HG02759 (cell line): ENCODE results near the gene COL18A1.

Experiments used
- ATAC-seq: cut with Tn5 transposase; IDR thresholded peaks from one replicate; pipeline ENCODE4 v1.9.1; 2021; ENCODE audit warnings: mild to moderate bottlenecking, moderate library complexity; ENCODE audit not compliant: unreplicated experiment

The COL18A1 gene

DNA sequence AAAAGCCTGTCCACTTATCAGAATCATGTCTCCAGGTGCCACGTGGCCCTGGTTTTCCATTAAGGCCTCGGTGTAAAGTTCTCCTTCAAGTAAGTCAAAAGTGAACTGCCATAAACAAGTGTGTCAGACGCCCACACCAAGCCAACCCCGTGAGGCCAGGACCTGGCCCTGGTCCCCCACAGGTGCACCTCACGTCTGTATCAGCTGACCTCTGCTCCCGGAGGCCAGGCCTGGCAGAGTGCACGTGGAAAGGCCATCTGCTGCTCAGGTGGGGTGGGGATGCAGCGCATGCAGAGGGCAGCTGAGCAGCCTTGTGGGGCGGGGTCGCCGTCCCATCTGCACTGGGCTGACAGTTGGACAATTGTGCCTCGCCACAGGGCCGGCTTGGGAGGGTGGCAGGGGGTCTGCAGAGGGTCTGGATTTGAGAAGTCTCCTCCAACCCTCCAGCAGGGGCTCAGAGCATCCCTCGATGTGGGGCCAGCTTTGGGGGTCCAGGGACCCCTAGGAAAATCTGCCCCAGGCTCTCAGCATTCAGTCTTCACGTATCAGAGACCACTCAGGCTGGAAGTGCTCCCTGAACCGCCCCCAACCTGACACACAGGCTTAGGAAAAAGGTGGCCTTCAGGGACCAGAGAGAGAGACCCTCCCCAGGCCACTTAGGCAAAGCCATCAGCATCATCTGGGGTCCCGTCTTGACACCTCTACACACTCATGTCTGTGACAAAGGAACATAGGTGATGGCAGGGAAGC lies 134.3 kb downstream of the COL18A1 start:
- ATAC-seq = no peak

DNA sequence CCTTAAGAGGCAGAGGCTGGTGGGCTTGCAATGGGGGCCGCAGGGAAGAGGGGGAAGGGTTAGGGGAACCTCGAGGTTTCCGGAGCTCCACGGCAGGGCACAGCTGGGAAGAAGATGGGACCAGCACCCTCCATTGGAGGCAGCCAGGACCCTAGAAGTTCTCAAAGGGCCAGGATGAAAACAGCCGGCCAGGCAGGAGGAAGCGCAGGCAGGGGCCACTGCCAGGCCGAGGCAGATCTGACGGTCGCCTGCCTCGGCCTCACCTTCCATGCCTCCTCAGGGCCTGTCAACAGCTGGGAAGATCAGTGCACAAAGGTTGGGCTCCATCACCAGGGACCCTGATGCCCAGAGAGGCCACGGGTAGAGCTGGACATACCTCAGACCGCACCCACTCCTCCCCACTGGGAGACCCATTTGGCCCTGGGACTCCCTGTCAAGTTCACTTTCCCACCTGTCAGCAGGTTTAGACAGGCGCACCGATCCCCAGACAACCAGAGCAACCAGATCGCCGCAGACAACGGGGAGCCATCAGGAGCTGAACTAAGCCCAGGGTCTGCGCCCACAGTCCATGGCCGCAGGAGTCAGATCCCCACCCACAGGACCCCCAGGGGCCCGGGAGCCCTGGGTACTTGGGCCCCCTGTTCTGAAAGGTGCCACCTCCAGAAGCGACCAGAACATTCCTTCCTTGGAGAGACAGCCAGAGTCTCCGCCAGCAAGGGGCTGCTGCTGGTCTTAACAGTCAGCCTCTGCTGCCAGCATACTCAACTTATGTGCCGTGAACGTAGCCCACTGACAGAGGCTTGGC lies 135.0 kb downstream of the COL18A1 start:
- no peak for ATAC-seq

DNA sequence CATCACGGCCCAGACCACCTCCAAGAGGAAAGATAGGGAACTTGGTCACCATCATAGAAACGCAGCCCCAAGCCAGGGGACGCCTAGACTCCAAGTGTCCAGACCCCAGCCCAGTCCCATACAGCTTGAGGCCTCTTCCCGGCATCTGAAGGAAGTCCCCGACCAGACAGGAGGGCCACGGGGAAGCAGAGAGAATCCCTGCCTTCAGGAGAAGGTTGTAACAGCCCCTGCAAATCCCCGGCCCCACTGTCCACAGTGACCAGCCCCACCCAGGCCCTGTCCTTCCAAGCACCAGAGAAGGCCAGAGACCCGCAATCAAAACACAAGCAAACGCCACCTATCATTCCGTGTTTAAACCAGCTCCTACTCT lies 135.6 kb downstream of the COL18A1 start:
- ATAC-seq = no peak

DNA sequence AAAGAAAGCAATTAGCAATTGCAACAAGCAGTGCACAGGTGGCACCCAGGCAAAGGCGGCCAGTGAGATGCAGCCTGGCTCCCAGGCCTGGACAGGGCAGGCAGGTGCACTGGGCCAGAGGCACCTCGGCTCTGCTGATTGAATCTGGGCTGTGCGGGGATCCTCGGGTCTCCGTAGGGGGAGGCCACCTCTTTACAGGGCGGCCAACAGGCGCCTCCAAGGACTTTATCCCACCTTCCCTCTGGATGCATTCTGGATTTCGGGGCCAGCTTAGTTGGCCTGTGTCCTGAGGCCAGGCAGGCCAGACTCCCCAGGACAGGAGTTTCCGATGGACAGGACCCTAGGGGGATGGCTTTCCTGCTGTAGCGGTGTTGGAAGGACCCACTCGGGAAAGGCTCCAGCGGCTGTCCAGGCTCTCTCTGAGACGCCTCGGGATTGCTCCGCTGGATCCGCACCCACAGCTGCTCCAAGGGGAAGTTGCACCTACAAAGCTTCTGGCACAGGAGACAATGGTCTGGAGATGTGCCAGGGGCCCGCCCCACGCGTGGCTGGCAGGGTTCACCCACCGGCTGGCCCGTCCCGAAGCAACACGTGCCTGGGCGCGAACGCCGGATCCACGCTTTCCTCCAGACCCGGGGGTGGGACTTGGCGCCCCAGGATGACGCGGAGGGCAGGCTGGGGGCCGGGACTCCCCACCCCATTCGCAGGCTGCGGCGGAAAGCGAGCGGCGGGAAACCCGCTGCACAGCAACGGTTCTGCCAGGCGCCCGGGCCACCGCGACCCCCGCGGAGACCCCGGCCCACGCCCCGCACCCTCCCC lies 136.5 kb downstream of the COL18A1 start:
- peak; percentile 65 for ATAC-seq

DNA sequence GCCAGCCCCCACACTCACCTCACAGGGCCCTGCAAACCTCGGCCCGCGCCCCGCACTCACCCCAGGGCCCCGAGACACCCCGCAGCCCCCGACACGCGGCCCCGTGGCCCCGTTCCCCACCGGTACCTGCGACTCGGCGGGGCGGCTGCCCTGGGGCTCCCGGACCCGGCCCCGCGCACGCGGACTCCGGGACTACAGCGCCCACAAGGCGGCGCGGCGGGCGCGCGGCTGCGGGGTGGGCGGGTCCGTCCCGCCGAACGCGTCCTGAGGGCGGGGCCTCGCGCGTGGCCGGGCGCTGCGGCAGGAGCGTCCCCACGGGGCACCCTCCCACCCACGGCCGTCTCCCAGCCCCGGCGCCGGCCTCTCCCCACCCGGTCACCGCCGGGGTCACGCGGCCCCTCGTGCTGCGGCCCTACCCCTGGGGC lies 137.3 kb downstream of the COL18A1 start, which contains the start of gene SLC19A1:
Gene SLC19A1, minus strand, starts transcription at position 199 of the 425 bp plus-strand sequence. CDS start 4,481 bp downstream, outside the sequence.
- ATAC-seq = peak; percentile 81

DNA sequence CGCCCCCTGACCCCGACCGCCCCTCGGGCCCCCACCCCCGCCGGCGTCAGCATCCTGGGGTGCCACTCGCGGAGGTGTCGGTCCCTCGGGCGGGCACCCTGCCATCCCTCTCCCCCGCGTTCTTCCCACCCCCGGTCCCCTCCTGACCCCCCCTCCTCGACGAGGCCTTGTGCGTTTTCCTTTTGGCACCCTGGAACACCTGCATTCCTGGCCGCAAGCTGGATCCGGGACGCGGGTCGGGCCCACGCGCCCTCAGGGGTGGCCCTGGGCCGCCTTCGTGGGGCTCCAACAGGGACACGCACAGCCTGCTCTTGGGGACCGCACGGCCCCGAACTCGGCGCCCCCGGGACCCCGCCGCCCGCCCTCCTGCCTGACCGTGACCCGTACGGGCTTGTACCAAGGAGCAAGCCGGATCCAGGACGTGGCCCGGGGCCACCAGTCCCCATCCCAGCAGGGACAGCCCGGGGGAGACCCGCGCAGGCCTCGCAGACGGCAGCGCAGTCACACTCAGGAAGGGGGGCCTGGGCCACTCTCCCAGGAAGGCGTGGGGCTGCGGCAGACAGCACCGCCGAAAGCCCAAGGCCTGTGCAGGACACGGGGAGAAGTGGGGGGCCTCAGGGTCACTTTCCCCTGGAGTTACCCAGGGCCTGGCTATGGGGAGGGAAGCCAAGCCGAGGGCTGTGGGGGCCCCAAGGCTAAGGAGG lies 137.9 kb downstream of the COL18A1 start:
- ATAC-seq = no peak

DNA sequence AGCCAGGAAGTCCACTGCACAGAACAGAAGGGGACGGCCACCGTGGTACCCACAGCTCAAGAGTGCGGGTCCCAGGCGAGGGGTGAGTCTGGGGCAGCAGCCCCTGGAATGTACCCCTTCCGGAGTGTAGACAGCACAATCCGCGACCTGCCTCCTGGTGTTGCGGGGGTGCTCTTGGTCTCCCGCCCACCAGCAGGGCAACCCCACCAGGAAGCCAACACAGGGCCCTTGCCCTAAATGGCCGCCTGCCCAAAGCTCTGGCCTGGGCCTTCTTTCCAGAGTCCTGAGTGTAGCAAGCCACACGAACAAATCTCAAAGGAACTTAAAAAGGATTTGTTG lies 138.4 kb downstream of the COL18A1 start:
- ATAC-seq = no peak

DNA sequence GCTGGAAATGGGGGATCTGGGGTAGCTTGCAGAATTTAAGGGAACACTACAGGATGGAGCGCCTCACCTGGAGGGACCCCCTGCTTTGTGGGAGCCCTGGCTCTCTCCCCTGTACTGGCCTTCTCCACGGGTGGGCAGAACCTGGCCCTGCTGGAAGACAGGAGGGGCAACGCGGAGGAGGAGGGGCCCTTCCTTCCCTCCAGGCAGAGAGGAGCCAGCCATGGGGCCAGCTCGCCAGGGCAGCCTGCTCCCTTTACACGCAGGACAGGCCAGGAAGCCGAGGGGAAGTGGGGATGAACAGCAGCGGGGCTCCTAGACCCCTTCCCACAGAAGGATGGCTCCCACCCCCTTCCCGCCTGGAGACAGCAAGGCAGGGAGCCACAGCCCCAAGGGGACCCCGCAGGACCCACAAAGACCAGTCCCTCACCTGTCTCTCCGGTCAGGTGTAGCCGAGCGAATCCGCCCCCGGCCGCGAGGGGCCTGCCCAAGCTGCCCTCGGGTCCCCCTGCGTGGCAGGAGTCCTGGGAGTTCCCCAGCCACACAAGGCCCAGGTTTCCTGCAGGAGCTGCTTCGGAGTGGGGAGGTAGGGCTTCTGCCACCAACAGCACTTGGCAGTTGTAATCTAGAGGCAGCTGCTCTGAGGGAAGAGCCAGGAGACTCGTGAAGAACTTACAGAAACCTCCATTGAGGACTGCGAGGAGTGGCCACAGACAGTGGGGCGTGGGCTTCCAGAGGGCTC lies 138.9 kb downstream of the COL18A1 start:
- no peak for ATAC-seq

DNA sequence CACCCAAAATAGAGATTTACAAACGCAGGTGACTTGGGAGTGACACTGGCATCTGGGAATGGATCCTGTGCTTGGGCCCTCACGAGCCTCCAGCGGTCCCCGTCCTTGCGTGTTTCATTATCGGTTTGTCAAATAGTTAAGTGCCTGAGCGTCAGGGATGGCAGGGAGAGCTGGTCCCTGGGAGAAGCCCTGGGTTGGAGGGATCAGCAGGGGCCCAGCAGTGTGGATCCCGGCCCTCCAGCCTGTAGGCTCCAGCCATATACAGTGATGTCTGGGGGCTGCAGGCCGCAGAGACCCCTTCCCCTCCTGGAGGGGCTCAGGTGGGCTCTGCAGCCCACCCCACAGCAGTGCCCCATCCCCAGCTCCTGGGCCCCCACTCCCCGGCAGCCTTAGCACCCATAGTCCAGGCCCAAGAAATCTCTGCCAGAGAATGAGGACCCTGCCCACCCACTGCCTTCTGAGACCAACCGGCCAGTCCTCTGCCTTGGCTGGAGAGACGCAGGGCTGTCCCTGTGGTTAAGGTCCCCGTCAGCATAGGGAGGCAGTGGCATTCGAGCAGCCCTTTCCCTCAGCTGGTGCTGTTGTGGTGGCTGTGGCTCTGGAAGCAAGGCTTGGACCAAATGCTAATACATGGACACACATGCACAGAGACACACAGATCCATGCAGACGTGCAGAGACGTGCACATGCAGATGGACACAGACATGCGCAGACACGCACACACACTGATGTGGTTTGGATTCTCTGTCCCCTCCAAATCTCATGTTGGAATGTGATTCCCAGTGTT lies 139.7 kb downstream of the COL18A1 start:
- no peak for ATAC-seq

DNA sequence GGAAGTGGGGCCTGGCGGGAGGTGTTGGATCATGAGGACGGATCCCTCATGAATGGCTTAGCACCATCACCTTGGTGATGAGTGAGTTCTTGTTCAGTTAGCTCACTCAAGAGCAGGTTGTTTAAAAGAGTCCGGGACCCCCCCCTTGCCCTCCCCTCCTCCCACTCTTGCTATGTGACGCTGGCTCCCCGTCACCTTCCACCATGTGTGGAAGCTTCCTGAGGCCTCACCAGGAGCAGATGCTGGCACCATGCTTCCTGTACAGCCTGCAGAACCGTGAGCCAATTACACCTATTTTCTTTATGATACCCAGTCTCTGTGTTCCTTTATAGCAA lies 140.2 kb downstream of the COL18A1 start:
- no peak for ATAC-seq

DNA sequence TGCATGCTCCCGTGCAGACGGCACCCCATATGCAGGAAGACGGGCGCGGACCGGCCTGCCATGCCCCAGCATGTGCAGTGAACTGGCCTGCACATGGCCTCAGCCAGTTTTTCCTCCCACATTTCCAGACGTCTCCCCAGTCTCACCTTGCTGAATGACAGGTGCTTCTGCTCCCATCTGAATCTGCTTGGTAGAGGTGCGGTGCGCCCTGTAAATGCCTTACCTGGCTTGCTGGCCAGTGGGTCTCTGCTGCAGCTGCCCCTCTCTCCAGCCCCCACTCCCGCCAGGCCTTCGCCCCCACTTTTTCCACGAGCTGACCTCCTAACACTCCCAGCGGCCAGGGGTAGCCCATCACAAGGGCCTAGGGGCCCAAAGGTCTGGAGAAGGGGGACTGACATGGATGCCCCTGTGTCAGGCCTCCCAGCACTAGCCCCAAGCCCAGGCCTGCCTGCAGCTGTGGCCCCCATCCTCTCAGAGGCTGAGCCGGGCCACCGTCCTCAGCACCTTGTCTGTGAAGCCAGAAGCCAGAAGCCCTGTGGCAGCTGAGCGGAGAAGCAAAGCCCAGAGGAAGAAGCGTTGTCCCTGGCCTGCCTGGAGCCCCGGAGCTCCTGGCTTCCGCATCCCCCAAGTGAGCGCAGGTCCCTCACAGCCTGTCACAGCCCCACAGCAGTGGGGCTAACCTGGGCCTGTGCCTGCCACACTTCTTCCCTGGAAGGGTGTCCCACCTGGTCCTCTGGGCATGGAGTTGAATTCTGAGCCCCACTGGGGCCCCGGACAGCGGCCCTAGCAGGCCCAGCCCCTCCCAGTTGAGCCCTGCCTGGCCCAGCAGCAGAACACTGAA lies 140.9 kb downstream of the COL18A1 start:
- no peak for ATAC-seq

DNA sequence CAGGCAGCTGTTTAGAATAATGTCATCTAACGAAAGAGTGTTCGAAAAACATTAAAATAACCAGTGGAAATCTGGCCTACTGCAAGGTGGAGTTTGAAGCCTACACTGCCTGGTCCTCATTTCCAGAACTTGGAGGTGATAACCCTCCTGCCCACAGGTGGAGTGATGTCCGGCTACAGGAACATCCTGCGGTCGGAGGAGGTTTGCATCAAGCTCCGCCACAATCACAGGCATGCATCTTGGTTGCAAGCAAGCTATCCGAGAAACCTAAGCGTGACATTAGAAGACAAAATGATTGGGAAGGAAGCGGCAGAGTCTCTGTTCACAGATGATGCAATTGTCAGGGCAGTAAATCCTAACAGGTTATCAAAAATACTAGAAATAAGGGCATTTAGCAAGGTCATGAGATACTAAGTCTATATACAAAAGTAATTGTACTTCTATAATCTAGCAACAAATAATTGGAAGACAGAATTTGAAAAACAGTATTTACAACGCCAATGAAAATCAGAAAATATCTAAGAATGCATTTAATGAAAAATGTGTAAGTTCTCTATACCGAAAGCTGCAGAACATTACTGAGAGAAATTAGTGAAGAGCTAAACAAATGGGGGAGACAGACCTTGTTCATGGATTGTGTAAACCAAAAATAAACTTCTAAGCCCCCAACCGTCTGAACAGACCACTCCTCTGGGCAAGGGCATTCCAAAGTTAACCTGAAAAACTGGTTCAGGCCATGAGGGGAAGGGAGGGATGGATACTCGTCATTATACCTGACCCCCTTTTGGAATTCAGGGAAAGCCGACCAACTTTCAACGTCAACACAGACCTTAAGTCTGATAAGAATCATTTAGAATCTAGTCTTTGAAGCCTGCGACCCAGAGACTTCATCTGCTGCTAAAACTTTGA lies 141.9 kb downstream of the COL18A1 start:
- ATAC-seq = no peak

DNA sequence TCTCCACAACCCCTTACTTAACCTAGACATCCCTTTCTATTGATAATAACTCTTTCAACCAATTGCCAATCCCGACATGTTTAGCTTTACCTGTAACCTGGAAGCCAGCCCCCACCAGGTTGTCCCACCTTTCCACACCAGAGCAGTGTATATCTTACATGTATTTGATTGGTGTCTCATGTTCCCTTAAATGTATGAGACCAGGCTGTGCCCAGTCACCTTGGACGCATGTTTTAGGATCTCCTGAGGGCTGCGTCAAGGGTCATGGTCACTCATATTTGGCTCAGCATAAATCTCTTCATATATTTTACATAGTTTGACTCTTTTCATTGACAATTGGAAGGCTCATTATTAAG lies 142.6 kb downstream of the COL18A1 start:
- ATAC-seq = no peak

DNA sequence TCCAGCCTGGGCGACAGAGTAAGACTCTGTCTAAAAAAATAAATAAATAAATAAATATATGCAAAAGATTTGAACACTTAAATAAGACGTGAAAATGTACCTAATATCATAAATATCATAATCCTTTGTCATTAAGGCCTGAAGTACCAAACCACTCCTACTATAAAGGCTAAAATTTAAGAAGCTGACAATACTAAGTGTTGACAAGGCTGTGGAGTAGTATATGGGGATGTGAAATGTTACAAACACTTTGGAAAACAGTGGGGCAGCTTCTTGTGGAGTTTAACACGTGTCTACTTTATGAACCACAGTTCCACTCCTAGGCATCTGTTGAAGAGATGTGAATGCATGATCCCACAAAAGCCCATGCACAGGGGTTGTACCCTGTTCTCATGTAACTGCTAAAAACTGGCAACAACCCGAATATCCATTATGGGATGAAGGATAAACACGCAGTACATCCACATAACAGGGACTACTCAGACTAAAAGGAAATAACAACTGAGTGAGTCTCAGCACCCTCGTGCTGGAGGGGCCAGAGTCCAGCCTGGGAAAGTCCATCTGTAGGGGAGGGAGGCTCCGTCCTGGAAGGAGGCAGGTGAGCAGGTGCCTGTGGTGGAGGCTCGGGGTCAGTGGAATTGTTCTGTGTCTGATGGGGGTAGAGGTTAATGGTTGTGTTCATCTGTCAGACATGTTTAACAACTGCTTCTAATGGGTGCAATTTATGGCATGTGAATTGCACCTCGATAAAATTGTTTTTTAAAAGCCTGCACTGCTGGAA lies 143.9 kb downstream of the COL18A1 start:
- ATAC-seq = no peak

DNA sequence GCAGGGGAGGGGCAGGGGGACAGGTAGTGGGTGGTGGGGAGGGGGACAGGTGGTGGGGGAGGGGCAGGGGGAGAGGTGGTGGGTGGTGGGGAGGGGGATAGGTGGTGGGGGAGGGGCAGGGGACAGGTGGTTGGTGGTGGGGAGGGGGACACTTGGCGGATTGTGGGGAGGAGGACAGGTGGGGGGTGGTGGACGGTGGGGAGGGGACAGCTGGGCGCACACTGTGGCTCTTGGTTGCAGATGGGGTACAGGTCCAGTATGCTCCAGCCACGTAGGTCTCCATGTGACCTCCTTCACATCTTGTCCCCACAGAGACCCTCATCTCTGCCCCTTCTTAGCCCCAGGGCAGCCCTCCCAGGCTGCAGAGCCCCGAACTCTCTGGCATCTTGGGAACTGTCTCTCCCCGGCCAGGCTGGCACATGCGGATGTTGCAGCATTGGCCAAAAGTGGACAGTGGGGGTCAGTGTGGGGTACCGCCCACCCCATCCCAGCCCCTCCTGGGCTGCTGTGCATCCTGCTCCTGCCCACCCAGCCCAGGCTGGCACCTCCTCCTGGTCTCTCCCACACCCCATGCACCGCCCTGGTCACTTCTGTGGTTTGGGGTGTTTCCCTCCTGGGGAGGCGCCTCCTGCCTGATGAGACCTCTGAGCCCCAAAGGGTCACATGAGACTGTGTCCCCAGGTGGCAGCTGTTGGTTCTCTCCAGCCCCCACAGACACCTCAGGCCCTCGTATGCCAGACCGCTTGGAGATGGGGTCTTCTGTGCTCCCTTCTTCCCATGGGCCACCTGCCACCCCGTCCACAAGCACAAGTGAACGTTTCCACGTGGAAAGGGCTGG lies 144.9 kb downstream of the COL18A1 start:
- ATAC-seq = no peak
